ENCODE measurements around the gene LRRC9. TPM values are rescaled to one million over a fixed set of nuclear protein-coding genes. Genes with fewer than 3 reads are reported as not detected.
A peak's percentile ranks its signal among the peaks of the same experiment; 100 is the strongest.

The LRRC9 gene
- total RNA-seq, 1 experiment from 2014 or later: 0.77 TPM

- peak overlapping the region; percentile 88 for H3K4me2 ChIP-seq (ENCODE audit: insufficient read depth, insufficient read length, low read length)
- peaks cover 10% of the 10 kb centered on the region for H3K23me2 ChIP-seq (ENCODE audit: insufficient read length, low read depth, low read length, poor library complexity, severe bottlenecking)
- H3K9me3 ChIP-seq (ENCODE audit: control insufficient read depth, low read depth, low read length): no peaks in the 10 kb centered on the region
- no peak overlapping the region for H4K91ac ChIP-seq (ENCODE audit: insufficient read length, low read depth, low read length)
- peak overlapping the region; percentile 58 for H3K9ac ChIP-seq (ENCODE audit: extremely low read depth, insufficient read length, low read length)
- peak overlapping the region; percentile 39; the same call in 1 of the 2 replicates for H3K14ac ChIP-seq (ENCODE audit: insufficient read depth, low read length)
- no CpG with 5 or more reads among the region's 14 CpGs for WGBS (ENCODE audit: extremely low coverage, insufficient read length, low lambda C conversion rate)
- no peak for DNase-seq
- Mint-ChIP-seq H3K4me3 (peak overlapping the region; percentile 87 to 96), H3K36me3 (ENCODE audit: insufficient read depth in 1 of 3, low read depth in 3 of 3) (peaks cover 5 to 8% (median 7%) of the 10 kb centered on the region in 3 experiments; a peak in 6 of 7 replicates), H3K4me1 (peaks cover 28 to 29% of the 10 kb centered on the region in 2 experiments), H3K9me3 (no peaks in the 10 kb centered on the region; a peak in 1 of 5 replicates), H3K27ac (peak overlapping the region; percentile 80 to 99 (median 92)), H3K27me3 (ENCODE audit: low read depth) (no peaks in the 10 kb centered on the region)
- H2AK5ac ChIP-seq (ENCODE audit: insufficient read length, low read length): no peak overlapping the region
- TF ChIP-seq CTCF (conservative IDR thresholded peaks at IDR 0.05): no peak
- no peak overlapping the region for H3K56ac ChIP-seq (ENCODE audit: insufficient read length, low read depth, low read length)
- no peaks in the 10 kb centered on the region for H4K20me1 ChIP-seq (ENCODE audit: control insufficient read depth, insufficient read depth, insufficient read length)
- H2BK15ac ChIP-seq (ENCODE audit: low read depth, low read length): no peak overlapping the region
- H3K18ac ChIP-seq (ENCODE audit: insufficient read length, low read depth, low read length): no peak overlapping the region
- H2BK12ac ChIP-seq (ENCODE audit: insufficient read length, low read depth, low read length): no peak overlapping the region
- H3K79me1 ChIP-seq (ENCODE audit: insufficient read depth, low read depth, low read length, poor library complexity, severe bottlenecking): peaks cover 7% of the 10 kb centered on the region
- H2BK20ac ChIP-seq (ENCODE audit: low read depth, low read length, poor library complexity, severe bottlenecking): no peak overlapping the region
- no peak overlapping the region for H3T11ph ChIP-seq (ENCODE audit: low read length)
- peaks cover 13% of the 10 kb centered on the region; the same call in 1 of the 2 replicates for H3K79me2 ChIP-seq (ENCODE audit: insufficient read depth, low read length)
- H3K23ac ChIP-seq (ENCODE audit: insufficient read length, low read depth, low read length): no peak overlapping the region
- no peak overlapping the region for H2BK120ac ChIP-seq (ENCODE audit: low read depth, low read length, poor library complexity, severe bottlenecking)
- H2BK5ac ChIP-seq (ENCODE audit: insufficient read length, low read length): no peak overlapping the region
- H3K4ac ChIP-seq (ENCODE audit: low read depth, low read length): no peak overlapping the region
- H2AFZ ChIP-seq (ENCODE audit: low read length): no peak overlapping the region
- H4K5ac ChIP-seq (ENCODE audit: insufficient read length, low read depth, low read length): no peak overlapping the region
- peaks cover 4% of the 10 kb centered on the region; the same call in 1 of the 2 replicates for H3K4me1 ChIP-seq (ENCODE audit: insufficient read depth, low read length)
- no peaks in the 10 kb centered on the region for H3K27me3 ChIP-seq (ENCODE audit: insufficient read depth, low read length)
- H3K27ac ChIP-seq (ENCODE audit: insufficient read length, low read depth, low read length): no peak overlapping the region
- no peak overlapping the region for H4K8ac ChIP-seq (replicated peaks; ENCODE audit: insufficient read length, low read depth, low read length)
Measured at GRCh38 chr14:60092526-60092920, 172.6 kb downstream of the LRRC9 start.
